ENCODE results near the gene SERPINA10.
"Not testable (repeated sequence)": the region's sequence is repeated elsewhere in the genome, so short reads cannot be mapped to it uniquely, and the experiment has no call there.

Gene SERPINA10

DNA sequence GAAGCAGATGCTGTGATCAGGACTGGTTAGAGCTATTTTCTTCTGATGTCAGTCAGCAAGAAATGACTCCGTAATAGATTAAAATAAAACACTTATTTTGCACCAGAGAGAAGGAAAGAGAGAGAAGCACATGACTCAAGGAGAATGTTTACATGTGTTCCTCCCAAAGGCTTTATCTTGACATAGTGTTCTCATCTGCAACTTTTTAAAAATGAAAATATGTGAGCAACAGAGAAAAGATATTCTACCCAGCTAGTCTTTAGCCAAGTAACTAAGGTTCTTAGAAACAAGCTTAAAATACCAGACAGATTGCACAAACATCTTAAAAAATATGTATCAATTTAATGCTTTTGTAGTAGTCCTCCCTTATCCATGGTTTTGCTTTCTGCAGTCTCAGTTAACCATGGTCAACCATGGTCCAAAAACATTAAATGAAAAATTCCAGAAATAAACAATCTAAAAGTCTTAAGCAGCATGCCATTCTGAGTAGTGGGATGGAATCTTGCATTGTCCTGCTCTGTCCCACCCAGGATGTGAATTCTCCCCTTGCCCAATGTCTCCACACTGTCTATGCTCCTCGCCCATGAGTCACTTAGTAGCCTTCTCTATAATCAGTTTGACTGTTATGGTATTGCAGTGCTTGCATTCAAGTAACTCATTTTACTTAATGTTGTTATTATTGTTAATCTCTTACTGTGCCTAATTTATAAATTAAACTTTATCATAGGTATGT lies 9.9 kb downstream of the SERPINA10 start:
- no peak for DNase-seq

DNA sequence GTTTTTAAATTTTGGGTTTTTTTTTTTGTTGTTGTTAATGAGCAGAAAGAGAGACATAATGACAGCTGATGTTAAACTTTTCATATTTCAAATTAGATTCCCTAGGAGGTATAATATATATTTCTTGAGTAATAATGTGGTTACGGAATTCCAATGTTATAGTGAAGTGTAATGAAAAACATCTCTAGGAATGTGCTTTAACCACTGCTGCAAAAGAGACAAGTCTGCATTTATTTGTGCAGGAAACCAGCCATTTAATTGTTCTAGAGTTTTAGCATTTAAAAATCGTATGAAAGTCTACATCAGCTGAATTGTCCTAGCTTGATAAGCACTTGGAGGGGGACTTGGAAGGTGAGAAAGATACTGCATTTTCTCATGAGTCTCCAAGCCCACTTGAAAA lies 14.3 kb downstream of the SERPINA10 start:
- no peak for DNase-seq

DNA sequence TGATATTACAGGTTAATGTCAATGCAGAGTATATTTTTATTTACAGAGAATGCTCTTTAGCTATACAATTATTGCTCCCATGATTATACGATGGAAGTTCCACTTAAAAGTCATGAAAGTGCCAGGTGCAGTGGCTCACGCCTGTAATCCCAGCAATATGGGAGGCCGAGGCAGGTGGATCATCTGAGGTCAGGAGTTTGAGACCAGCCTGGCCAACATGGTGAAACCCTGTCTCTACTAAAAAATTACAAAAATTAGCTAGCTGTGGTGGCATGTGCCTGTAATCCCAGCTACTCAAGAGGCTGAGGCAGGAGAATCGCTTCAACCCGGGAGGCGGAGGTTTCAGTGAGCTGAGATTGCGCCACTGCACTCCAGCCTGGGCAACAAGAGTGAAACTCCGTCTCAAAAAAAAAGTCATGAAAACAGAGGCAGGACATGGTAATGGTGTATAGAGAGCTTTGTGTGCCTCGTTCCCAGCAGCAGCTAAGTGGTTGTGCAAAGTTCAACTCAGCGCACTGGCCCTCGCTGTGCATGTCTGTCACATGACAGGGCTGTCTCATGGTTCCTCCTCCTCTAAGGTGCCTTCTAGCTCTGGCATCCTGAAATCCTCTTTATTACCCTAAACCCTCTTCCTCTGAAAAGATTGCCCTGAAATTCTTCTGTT lies 16.0 kb downstream of the SERPINA10 start:
- not testable (repeated sequence) for DNase-seq

DNA sequence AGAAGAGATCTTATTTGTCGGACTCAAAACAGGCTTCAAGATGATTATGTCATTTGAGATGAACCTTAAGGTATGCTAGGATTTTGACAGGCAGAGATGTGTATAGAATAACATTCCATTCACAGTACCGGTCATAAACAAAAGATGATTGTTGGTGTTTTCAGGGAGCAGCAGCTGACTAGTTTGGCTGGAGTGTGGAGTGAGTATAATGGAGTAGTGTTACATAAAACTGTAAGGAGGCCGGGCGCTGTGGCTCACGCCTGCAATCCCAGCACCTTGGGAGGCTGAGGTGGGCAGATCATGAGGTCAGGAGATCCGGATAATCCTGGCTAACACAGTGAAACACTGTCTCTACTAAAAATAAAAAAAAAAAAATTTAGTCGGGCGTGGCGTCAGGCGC lies 23.9 kb downstream of the SERPINA10 start:
- DNase-seq: no peak

DNA sequence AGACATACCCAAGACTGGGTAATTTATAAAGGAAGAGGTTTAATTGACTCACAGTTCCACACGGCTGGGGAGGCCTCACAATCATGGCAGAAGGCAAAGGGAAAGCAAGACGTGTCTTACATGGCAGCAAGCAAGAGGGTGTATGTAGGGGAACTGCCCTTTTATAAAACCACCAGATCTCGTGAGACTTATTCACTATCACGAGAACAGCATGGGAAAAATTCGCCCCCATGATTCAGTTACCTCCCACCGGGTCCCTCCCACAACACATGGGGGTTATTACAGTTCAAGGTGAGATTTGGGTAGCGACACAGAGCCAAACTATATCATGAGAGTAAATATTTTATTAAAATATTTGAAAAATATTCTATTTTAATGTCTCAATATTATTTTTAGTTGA lies 24.5 kb downstream of the SERPINA10 start:
- DNase-seq: not testable (repeated sequence)

DNA sequence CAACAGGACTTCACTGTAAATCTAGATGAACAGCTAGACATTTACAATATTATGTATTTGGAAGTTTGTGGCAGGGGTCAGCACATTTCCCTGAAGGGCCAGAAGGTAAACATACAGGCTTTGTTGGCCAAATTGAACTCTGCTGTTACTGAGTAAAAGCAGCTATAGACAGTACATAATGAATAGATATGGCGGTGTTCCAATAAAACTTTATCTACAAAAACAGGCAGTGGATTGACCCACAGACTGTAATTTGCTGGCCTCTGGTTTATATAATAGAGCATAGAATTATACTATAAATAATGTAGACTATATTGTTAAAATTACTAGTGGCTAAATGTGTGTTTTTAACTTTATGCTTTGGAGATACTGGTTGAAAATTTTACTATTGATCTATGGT lies 25.7 kb downstream of the SERPINA10 start:
- no peak for DNase-seq

DNA sequence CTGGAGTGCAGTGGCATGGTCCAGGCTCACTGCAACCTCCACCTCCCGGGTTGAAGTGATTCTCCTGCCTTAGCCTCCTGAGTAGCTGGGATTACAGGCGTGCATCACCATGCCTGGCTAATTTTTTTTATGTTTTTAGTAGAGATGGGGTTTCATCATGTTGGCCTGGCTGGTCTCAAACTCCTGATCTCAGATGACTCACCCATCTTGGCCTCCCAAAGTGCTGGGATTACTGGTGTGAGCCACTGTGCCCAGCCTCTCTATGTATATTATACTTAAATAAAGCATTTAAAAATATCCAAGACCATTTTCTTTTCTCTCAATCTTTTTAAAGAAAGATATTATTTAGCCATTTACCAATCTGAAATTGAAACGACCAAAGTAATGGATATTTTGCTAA lies 28.9 kb downstream of the SERPINA10 start:
- not testable (repeated sequence) for DNase-seq

DNA sequence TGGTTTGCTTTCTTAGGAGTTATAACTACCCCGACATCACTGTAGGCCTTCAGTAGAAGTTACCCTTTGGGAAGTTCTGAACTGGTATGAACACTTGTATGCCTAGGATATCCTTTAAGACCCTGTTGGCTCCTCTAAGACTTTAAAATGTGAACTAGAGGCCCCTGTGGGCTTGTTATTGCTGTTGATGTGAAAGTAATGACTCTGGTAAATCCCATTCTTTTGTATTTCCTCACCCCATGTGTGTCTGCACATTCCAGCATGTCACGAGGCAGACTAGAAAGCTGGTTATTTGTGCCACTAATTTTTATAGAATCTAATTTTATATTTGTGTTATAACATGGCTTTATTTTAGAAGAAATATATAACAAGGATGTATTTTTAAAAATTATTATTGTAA lies 48.9 kb downstream of the SERPINA10 start:
- no peak for DNase-seq

DNA sequence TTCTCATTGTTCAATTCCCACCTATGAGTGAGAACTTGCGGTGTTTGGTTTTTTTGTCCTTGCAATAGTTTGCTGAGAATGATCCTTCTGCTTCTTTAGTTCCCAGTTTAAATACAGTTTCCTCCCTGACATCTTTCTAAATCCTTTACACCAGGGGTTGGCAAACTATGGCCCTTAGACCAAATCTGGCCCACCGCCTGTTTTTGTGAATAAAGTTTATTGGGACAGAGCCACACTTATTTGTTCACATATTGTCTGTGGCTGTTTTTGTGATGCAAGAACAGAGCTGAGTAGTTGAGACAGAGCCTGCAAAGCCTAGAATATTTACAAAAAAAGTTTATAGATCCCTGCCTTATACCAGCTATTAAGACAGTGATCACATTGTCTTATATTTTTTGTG lies 53.7 kb downstream of the SERPINA10 start:
- DNase-seq: no peak

DNA sequence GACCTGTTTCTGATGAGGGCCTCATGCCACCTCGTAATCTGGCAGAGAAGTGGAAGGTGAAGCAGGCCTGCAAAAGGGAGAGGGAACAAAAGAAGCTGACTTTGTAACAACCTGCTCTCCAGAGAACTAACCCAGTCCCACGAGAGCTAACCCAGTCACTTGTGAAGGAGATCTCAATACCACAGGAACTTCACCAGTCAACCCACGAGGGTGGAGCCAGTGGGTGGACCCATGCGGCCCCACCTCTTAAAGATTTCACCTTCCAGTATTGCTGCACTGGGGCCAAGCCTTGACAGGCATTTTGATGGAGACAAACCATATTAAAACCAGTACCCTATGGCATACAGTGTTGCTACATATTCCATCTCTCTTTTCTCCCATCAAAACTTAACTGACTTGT lies 55.1 kb downstream of the SERPINA10 start:
- no peak for DNase-seq

DNA sequence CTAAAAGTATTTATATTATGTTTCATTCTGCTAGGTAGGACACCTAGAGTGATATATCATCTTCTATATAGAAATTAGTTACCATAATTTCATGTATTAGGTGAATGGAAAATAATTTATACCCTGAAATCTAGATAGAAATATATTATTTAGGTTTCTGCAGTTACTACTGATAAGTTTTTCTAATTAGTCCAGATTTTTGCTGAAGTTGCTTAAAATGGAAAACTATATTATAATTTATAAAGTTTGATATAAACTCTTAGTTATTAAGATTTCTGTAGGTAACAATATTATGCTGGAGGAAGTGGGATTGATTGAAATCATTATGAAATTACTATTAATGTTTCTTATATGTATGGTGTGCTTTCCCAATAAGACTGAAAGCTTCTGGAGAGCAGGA lies 56.0 kb downstream of the SERPINA10 start:
- no peak for DNase-seq

All from activated CD4-positive, alpha-beta T cell treated with anti-CD3 and anti-CD28 coated beads, Interleukin-2, Interleukin-6, amounts not matched to agents 100 ng/mL and 50 ng/mL, durations not matched to agents 16 hours and 8 hours (primary cell).